ENCODE data around the gene PCMTD2.

Gene PCMTD2

DNA sequence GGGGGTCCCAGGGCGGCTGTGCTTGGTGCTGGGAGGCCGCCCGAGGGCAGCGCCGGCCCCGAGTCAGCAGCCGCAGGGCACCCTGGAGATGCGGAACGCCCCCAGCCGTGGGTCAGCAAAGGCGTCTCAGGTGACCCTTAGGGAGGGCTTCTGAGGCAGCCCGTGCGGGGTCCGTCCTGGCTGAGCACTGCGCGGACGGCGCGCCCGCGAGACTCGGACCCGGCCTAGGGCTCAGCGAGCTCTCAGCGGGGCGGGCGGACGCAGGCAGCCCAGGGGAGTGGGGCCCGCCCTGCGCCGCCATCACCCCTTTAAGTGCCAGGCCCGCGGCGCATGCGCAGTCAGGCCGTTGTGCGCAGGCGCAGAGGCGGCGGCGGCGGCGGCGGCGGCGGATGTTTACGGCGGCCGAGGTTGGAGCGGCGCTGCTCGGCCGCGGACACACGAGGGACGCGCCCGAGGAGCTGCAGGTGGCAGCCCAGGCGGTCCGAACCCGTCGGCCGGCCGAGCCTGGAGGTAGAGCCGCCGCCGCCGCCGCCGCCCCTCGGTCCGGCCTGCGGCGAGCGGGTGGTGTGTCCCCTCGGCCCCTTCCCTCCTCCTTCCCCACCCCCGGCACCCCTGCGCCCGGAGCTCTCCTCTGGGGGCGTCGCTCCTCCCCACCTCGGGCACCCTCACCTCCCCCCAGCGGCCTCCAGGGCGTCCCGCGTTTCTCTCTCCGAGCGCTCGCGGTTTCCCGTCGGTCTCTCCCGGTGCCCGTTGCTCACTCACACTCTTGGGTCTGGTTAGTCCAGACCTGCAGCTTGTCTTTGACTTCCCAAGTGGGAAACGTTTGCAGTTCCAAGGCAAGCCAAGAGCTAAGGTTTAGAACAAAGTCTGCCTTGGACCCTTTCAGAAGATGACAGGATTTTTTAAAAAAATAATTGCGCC is at the start of gene PCMTD2:
PCMTD2 (plus strand) TSS at position 388 of the 921 bp plus-strand sequence. CDS start 4,218 bp downstream, outside the sequence.
- Mint-ChIP-seq H3K9me3 (no peaks in the 10 kb centered on the region), H3K27ac (peak within 1 kb of the TSS; percentile 98), H3K4me3 (peak within 1 kb of the TSS; percentile 90), H3K4me1 (peaks cover 44% of the 10 kb centered on the region), H3K36me3 (peaks cover 34% of the 10 kb centered on the region)
- peak; percentile 88 to 92 for DNase-seq (ENCODE audit: low spot score in 2 of 2)
- ATAC-seq: peak; percentile 92

DNA sequence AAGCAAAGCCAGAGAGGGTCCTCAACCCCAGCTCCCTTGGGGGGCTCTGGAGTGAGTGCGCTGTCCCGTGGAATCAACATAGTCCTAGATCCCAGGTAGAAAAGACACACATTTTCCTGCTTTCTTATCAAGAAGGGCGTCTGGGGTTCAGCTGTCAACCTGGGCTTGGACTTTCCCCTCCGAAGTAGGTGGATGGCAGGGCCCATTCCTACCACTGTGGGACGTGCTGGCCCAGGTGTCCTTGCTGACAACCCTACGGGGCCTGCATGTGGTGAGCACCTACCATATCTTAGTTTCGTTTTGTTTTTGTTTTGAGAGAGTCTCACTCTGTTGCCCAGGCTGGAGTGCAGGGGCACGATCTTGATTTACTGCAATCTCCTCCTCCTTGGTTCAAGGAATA is 48.9 kb upstream of the PCMTD2 start:
- no peak for ATAC-seq
- Mint-ChIP-seq H3K36me3 (no peaks in the 10 kb centered on the region), H3K9me3 (no peaks in the 10 kb centered on the region), H3K27ac (no peak overlapping the region), H3K4me3 (no peak overlapping the region), H3K4me1 (no peaks in the 10 kb centered on the region)
- no peak for DNase-seq (ENCODE audit: low spot score in 2 of 2)

GRCh38 chr20:64207641-64208590 is 47.6 kb upstream of the PCMTD2 start:
- Mint-ChIP-seq H3K4me3 (no peak overlapping the region), H3K27ac (no peak overlapping the region), H3K36me3 (no peaks in the 10 kb centered on the region), H3K4me1 (no peaks in the 10 kb centered on the region), H3K9me3 (no peaks in the 10 kb centered on the region)
- DNase-seq (ENCODE audit: low spot score in 2 of 2) (no peak), ATAC-seq (no peak)

DNA sequence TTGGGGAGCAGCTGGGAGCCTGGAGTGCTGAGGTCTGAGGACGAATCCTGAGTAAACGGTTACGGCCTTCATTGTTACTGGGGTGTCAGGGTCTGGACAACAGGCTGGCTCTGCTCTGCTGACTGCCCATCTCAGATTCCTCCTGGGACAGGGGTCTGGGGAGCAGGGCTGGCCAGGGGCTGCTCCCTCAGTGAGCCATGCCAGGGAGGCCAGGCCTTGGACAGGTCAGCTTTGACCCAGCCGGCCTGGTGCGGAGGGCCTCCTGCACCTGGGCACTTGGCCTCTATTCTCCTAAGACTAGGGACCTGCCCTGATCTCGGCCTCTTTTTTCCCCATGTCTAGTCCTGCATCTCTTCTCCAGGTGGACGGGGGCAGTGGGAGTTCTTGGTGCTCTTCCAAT is 46.4 kb upstream of the PCMTD2 start:
- H3K4me1 Mint-ChIP-seq: no peaks in the 10 kb centered on the region
- ATAC-seq: no peak
- H3K9me3 Mint-ChIP-seq: no peaks in the 10 kb centered on the region
- H3K36me3 Mint-ChIP-seq: no peaks in the 10 kb centered on the region
- DNase-seq (ENCODE audit: low spot score in 2 of 2): no peak
- no peak overlapping the region for H3K27ac Mint-ChIP-seq
- no peak overlapping the region for H3K4me3 Mint-ChIP-seq

DNA sequence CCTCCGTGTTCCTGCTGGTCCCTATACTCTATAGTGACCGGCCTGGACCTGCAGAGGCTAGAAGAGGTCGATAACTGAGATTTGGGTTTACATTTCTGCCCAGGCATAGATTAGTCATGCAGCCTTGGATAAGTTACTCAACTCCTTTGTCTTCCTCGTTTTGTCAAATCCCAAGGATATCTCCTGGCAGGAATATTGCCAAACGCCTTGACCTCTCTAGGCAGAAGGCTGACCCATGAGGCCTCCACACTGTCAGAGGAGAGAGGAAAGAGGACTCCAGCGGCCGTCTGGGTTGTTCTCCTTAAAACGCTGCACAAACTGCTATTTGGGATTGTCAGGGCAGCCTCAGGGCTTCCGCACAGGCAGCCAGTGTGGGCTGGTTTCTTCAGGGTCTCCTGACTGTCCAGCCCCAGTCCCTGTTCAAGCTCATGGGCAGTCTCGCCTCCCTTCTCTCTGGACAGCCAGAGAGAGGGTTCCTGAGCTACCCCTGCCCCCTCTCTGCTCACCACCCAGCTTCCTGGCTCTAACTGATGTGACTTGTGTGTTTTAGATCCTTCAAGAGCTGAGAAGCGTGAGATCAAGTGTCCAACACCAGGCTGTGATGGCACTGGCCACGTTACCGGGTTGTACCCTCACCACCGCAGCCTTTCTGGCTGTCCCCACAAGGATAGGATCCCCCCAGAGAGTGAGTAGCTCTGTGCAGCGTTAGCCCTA is 44.7 kb upstream of the PCMTD2 start:
- ATAC-seq (no peak), DNase-seq (ENCODE audit: low spot score in 2 of 2) (no peak)
- H3K4me1 Mint-ChIP-seq: peaks cover 7% of the 10 kb centered on the region
- H3K9me3 Mint-ChIP-seq: no peaks in the 10 kb centered on the region
- peak overlapping the region; percentile 65 for H3K27ac Mint-ChIP-seq
- H3K36me3 Mint-ChIP-seq: no peaks in the 10 kb centered on the region
- no peak overlapping the region for H3K4me3 Mint-ChIP-seq

- ATAC-seq (no peak), DNase-seq (ENCODE audit: low spot score in 2 of 2) (no peak)
- peaks cover 7% of the 10 kb centered on the region for H3K4me1 Mint-ChIP-seq
- peak overlapping the region; percentile 65 for H3K27ac Mint-ChIP-seq
- no peak overlapping the region for H3K4me3 Mint-ChIP-seq
- H3K9me3 Mint-ChIP-seq: no peaks in the 10 kb centered on the region
- no peaks in the 10 kb centered on the region for H3K36me3 Mint-ChIP-seq
Observed at GRCh38 chr20:64211874-64212658, 43.5 kb upstream of the PCMTD2 start.

DNA sequence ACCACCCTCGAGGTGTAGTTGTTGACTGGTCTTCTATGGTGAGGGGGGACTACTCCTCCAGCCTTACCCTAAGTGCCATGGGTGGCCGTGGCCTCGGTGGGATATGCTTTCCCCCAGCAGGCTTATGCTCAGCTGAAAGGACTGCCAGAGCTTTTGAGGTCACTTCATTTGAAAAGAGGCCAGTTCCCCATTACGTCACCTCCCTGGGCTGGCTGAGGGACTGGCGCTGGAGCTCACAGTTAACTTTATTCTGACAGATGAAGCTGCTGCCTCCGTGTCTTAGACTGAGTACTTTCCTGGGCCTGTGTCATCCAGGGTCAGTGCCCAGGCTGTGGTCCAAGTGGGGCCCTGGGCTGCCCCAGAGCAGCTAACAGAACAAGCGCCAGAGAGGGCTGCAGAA is 42.8 kb upstream of the PCMTD2 start:
- H3K27ac Mint-ChIP-seq: no peak overlapping the region
- no peak overlapping the region for H3K4me3 Mint-ChIP-seq
- no peaks in the 10 kb centered on the region for H3K9me3 Mint-ChIP-seq
- DNase-seq (ENCODE audit: low spot score in 2 of 2): no peak
- no peak for ATAC-seq
- H3K36me3 Mint-ChIP-seq: no peaks in the 10 kb centered on the region
- peaks cover 7% of the 10 kb centered on the region for H3K4me1 Mint-ChIP-seq

- ATAC-seq (no peak), DNase-seq (ENCODE audit: low spot score in 2 of 2) (no peak)
- Mint-ChIP-seq H3K27ac (no peak overlapping the region), H3K9me3 (no peaks in the 10 kb centered on the region), H3K4me1 (peaks cover 9% of the 10 kb centered on the region), H3K4me3 (no peak overlapping the region), H3K36me3 (no peaks in the 10 kb centered on the region)
Observed at GRCh38 chr20:64214113-64214512, 41.4 kb upstream of the PCMTD2 start.

- no peak for DNase-seq (ENCODE audit: low spot score in 2 of 2)
- H3K4me1 Mint-ChIP-seq: peaks cover 14% of the 10 kb centered on the region
- no peak overlapping the region for H3K27ac Mint-ChIP-seq
- H3K4me3 Mint-ChIP-seq: no peak overlapping the region
- no peaks in the 10 kb centered on the region for H3K9me3 Mint-ChIP-seq
- H3K36me3 Mint-ChIP-seq: no peaks in the 10 kb centered on the region
- no peak for ATAC-seq
Observed at GRCh38 chr20:64214952-64215351, 40.6 kb upstream of the PCMTD2 start.

GRCh38 chr20:64216036-64216435 is 39.5 kb upstream of the PCMTD2 start:
- Mint-ChIP-seq H3K36me3 (no peaks in the 10 kb centered on the region), H3K9me3 (no peaks in the 10 kb centered on the region), H3K4me3 (no peak overlapping the region), H3K27ac (no peak overlapping the region), H3K4me1 (peaks cover 14% of the 10 kb centered on the region)
- ATAC-seq: no peak
- no peak for DNase-seq (ENCODE audit: low spot score in 2 of 2)

DNA sequence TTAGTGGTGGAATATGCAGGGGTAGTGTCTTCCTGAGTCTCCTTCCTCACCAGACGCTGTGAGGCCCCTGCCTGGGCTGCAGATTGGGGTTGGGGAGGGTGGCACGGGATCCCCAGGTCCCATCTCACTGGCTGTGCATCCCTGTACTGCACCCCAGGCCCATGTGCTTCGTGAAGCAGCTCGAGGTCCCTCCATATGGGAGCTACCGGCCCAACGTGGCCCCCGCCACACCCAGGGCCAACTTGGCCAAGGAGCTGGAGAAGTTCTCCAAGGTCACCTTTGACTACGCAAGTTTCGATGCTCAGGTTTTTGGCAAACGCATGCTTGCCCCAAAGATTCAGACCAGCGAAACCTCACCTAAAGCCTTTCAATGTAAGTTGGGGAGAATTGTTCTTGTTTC is 38.6 kb upstream of the PCMTD2 start:
- peaks cover 14% of the 10 kb centered on the region for H3K4me1 Mint-ChIP-seq
- no peak for DNase-seq (ENCODE audit: low spot score in 2 of 2)
- H3K36me3 Mint-ChIP-seq: no peaks in the 10 kb centered on the region
- H3K27ac Mint-ChIP-seq: no peak overlapping the region
- ATAC-seq: no peak
- H3K4me3 Mint-ChIP-seq: no peak overlapping the region
- H3K9me3 Mint-ChIP-seq: no peaks in the 10 kb centered on the region

DNA sequence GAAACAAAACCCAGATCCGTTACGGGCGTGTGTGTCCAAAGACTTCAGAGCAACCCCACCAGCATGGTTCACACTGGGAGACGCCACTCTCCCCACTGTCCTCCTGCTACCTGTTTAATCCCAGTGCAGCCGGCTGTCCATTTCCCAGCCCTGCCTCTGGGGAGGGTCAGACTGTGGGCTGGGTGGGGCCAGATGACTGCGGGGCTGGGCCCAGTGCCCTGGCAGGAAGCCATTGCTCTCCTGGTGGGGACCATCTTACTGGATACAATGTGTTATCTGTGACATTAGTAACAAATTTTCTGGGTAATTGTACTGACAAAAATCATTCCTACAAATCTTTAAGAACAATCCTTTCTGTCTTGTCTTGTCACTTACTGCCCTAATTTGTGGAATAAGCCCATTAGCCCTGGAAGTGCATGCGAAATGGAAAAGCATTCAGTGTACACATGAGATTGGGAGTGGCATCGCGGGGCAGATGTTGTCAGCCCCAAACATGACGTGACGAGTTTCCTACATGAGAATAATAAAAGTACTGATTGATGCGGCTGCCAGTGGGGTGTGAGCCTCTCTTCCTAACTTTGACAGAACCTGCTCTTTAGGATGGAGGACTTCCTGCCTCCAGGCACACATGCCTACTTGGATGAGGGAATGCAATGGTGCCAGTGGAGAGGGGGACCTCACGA is 37.9 kb upstream of the PCMTD2 start:
- H3K27ac Mint-ChIP-seq: no peak overlapping the region
- H3K4me3 Mint-ChIP-seq: no peak overlapping the region
- DNase-seq (ENCODE audit: low spot score in 2 of 2): no peak
- H3K36me3 Mint-ChIP-seq: no peaks in the 10 kb centered on the region
- H3K4me1 Mint-ChIP-seq: peaks cover 14% of the 10 kb centered on the region
- H3K9me3 Mint-ChIP-seq: no peaks in the 10 kb centered on the region
- no peak for ATAC-seq

- Mint-ChIP-seq H3K27ac (peak overlapping the region; percentile 50), H3K36me3 (no peaks in the 10 kb centered on the region), H3K9me3 (no peaks in the 10 kb centered on the region)
Observed at GRCh38 chr20:64219202-64219601, 36.3 kb upstream of the PCMTD2 start.

DNA sequence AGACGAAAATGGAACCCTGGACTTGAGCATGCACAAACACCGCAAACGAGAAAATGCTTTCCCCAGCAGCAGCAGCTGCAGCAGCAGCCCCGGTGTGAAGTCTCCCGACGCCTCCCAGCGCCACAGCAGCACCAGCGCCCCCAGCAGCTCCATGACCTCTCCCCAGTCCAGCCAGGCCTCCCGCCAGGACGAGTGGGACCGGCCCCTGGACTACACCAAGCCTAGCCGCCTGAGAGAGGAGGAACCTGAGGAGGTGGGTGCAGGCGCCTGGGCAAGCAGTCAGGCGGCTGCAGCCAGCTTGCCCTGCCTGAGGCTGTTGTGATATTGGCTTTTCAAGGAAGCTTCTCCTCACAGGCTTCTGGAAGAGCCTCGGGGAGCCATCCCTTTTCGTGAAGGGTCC is 35.8 kb upstream of the PCMTD2 start:
- Mint-ChIP-seq H3K4me3 (no peak overlapping the region), H3K4me1 (peaks cover 24% of the 10 kb centered on the region)

More at GRCh38 chr20:64219202-64219601, 36.3 kb upstream of the PCMTD2 start:
- Mint-ChIP-seq H3K4me3 (no peak overlapping the region), H3K4me1 (peaks cover 24% of the 10 kb centered on the region)
- no peak for DNase-seq (ENCODE audit: low spot score in 2 of 2)
- peak; percentile 38 for ATAC-seq

More for the DNA sequence above, 35.8 kb upstream of the PCMTD2 start:
- H3K27ac Mint-ChIP-seq: no peak overlapping the region
- no peaks in the 10 kb centered on the region for H3K36me3 Mint-ChIP-seq
- no peaks in the 10 kb centered on the region for H3K9me3 Mint-ChIP-seq
- no peak for ATAC-seq
- DNase-seq (ENCODE audit: low spot score in 2 of 2): no peak

Measured in stimulated activated effector memory CD8-positive, alpha-beta T cell treated with anti-CD3 and anti-CD28 coated beads, Interleukin-12 subunit alpha, Interleukin-12 subunit beta, amount 100 ng/mL, for 72 hours (primary cell).